Rectal smooth muscle tissue (tissue), 1 donor: Measurements from ENCODE around the gene THAP12.
"Not testable (repeated sequence)": the region's sequence is repeated elsewhere in the genome, so short reads cannot be mapped to it uniquely, and the experiment has no call there.

ENCODE experiments used
- H3K27ac ChIP-seq: one replicate; pipeline ENCODE4 v1.7.0; 2013; ENCODE audit warnings: low read depth, low read length, inconsistent platforms
- H3K27me3 ChIP-seq: one replicate; pipeline ENCODE4 v1.7.0; 2013; ENCODE audit warnings: low read length; ENCODE audit not compliant: control insufficient read depth, insufficient read depth
- H3K36me3 ChIP-seq: one replicate; pipeline ENCODE4 v1.7.0; 2013; ENCODE audit warnings: low read length; ENCODE audit not compliant: control insufficient read depth, insufficient read depth
- H3K4me1 ChIP-seq: one replicate; pipeline ENCODE4 v1.7.0; 2013; ENCODE audit warnings: low read length; ENCODE audit not compliant: control insufficient read depth, insufficient read depth
- H3K4me3 ChIP-seq: one replicate; pipeline ENCODE4 v1.7.0; 2013; ENCODE audit warnings: low read length
- H3K9ac ChIP-seq: one replicate; pipeline ENCODE4 v1.7.0; 2013; ENCODE audit warnings: low read length

THAP12 gene

DNA sequence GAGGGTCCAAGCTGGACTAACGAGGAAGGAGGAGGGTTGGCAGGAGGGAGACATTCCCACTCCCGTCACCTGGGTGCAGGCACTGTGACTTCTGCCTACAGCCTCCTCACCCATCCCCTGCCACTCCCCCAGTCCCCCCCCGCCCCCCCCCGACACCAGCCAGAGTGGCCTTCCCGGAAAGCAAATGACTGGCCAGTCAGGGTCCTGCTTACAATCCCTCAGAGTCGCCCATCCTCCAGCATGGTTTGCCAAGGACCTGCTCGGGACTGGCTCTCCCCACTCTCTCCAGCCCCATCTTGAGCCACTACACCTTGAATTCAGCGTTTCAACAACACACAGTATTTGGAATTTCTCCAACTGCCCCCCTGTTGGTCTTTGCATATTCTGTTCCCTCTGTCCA, 59.6 kb downstream of the THAP12 start:
- Histone ChIP-seq H3K4me1 (no peaks in the 10 kb centered on the region), H3K4me3 (no peak overlapping the region), H3K9ac (no peak overlapping the region), H3K27ac (no peak overlapping the region), H3K27me3 (peaks cover 6% of the 10 kb centered on the region), H3K36me3 (no peaks in the 10 kb centered on the region)

DNA sequence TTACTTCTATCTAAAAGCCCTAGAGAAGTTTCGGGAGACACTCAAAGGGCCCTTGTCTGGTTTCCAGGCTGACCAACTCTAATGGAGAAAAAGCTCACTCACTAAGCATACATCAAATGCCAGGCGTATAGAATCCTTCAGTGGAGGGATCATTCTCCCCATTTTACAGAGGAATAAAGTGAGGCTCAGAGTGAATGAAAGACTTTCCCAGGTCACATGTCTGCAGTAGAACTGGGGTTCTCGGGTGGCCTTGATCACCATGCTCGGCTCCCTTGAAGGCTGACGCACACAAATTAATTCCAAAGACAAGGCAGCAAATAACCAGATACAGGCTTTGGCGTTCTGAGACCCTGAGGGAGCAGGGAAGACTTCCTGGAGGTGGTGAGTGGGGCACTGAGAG, 60.0 kb downstream of the THAP12 start:
- Histone ChIP-seq H3K4me3 (no peak overlapping the region), H3K27ac (no peak overlapping the region), H3K36me3 (no peaks in the 10 kb centered on the region), H3K27me3 (peaks cover 6% of the 10 kb centered on the region), H3K4me1 (no peaks in the 10 kb centered on the region), H3K9ac (no peak overlapping the region)

DNA sequence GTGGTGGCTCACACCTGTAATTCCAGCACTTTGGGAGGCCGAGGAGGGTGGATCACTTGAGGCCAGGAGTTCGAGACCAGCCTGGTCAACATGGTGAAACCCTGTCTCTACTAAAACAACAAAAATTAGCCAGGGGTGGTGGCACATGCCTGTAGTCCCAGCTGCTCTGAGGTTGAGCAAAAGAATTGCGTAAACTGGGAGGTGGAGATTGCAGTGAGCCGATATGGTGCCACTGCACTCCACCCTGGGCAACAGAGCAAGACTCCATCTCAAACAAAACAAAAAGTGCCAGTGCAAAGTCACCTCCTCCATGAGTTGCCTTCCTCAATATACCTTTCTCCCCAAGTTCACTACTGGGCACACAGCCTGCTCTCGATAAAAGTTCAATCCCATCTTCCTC, 61.1 kb downstream of the THAP12 start:
- H3K36me3 ChIP-seq, H3K27me3 ChIP-seq, H3K4me3 ChIP-seq, H3K9ac ChIP-seq, H3K4me1 ChIP-seq, H3K27ac ChIP-seq: not testable (repeated sequence)

DNA sequence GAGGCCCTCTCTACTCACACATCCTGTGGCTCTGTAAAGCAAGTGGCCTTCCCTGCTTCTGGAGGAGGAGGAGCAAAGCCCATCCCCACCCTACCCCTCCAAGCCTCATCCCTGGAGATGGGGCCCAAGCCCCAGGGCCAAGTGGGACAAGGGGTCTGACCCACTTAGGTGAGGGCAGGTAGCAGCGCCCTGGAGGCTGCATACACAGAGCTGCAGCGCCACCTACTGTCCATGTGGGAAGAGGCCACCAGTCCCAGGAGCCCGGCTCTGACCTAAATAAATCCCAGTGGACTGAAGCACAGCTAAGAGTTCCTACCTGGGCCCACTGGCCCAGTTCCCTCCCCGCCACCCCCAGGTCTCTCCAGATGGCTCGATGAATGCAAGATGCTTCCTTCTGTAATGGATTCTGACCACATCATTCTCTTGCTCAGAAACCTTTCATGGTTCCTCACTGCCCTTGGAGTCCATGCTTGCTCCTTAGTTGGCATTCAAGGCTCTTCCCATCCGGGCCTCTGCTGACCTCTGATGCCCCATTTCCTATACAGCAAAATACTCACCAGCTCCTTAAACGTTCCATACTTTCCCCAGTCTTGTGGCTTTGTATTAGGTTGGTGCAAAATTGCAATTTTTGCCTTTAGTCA, 62.1 kb downstream of the THAP12 start:
- no peaks in the 10 kb centered on the region for H3K4me1 ChIP-seq
- no peak overlapping the region for H3K4me3 ChIP-seq
- no peak overlapping the region for H3K9ac ChIP-seq
- H3K27ac ChIP-seq = no peak overlapping the region
- H3K36me3 ChIP-seq = no peaks in the 10 kb centered on the region
- H3K27me3 ChIP-seq = peaks cover 6% of the 10 kb centered on the region

DNA sequence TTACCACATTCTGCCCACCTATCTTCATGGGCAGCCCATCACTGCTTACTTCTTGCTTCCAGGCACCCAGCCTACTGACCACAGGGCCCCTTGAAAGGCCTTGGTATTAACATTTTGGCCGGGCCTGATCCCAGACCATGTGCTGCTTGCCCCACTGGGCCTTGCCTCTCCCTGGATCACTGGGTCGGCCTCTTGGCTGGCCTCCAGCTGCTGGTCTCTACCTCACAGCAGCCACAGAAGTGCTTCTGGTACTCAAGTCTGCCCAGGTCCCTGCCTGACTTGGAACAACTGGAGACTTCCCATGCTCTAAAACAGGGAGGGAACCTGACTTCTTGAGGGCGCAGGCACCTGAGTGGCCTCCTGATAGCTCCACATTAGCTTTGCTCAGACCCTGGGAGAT, 63.6 kb downstream of the THAP12 start:
- H3K27me3 ChIP-seq = peaks cover 8% of the 10 kb centered on the region
- H3K4me3 ChIP-seq = no peak overlapping the region
- H3K36me3 ChIP-seq = no peaks in the 10 kb centered on the region
- no peak overlapping the region for H3K27ac ChIP-seq
- no peaks in the 10 kb centered on the region for H3K4me1 ChIP-seq
- no peak overlapping the region for H3K9ac ChIP-seq

DNA sequence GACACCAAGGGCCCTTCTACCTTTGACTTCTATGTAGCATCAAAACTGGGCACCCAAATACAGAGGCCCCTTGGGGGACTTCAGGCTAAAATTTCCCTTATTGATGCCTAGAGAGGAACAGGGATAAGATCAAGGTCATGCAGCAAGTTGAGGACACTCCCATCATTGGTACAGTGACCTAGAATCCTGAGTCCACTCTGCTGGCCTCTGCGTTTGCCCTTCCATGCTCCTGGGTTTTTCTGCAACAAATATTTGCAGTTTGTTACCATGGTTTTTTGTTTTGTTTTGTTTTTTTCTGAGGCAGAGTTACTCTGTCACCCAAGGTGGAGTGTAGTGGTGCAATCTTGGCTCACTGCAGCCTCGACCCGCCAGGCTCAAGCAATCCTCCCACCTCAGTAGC, 64.2 kb downstream of the THAP12 start:
- Histone ChIP-seq H3K27ac (no peak overlapping the region), H3K36me3 (no peaks in the 10 kb centered on the region)

DNA sequence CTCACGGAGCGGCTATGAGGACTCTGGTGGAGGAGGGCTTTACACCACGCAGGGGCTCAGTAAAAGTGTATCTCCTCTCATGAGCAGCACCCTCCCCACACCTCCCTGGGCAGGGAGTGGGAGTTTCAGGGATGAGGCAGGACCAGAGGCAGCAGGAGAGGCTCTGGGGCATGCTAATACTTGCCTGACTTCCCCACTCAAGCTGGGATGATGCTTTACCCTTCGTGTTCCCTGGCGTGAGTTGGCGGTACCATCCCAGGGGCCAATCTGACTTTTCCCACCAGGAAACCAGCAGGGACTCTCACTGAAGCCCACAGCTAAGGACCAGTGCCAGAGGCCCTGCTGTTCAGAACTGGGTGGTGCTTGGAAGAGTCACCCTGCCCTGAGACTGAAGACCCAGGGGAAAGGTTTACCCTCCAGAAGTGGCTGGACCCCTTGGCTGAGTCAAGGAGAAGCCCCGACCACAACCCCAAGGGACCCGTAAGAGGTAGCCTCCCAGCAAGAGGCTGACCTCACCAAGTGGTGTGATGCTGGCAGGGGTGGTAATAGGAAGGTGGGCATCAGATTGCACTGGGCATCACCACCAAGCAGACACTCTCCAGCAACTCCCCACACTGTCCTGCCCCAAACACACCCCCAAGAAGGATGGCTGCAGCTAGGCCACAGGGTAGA, 65.6 kb downstream of the THAP12 start:
- H3K36me3 ChIP-seq = no peaks in the 10 kb centered on the region
- H3K4me3 ChIP-seq = no peak overlapping the region
- H3K4me1 ChIP-seq = no peaks in the 10 kb centered on the region
- H3K27ac ChIP-seq = no peak overlapping the region
- H3K27me3 ChIP-seq = peaks cover 2% of the 10 kb centered on the region
- H3K9ac ChIP-seq = no peak overlapping the region

More for the DNA sequence above, 64.2 kb downstream of the THAP12 start:
- H3K9ac ChIP-seq = no peak overlapping the region
- H3K27me3 ChIP-seq = peaks cover 8% of the 10 kb centered on the region
- no peaks in the 10 kb centered on the region for H3K4me1 ChIP-seq
- no peak overlapping the region for H3K4me3 ChIP-seq

DNA sequence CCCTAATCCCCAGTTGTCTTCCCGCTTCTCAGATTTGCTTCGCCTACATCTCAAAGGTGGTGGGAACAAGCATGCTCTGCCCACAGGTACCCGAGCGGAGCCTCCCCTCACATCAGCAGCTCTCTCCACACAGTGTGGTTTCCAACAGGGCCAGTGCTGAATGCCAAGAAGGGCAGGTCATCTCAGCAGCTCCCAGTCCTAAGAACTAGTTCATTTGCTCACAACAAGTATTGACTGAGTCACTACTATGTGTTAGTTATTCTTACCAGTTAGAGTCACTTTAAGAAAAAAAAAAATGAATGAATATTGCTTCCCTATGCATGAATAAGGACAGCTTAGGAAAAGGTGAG, 66.2 kb downstream of the THAP12 start:
- no peak overlapping the region for H3K27ac ChIP-seq
- H3K36me3 ChIP-seq = no peaks in the 10 kb centered on the region
- H3K4me3 ChIP-seq = no peak overlapping the region
- peaks cover 2% of the 10 kb centered on the region for H3K27me3 ChIP-seq
- H3K4me1 ChIP-seq = no peaks in the 10 kb centered on the region
- no peak overlapping the region for H3K9ac ChIP-seq

DNA sequence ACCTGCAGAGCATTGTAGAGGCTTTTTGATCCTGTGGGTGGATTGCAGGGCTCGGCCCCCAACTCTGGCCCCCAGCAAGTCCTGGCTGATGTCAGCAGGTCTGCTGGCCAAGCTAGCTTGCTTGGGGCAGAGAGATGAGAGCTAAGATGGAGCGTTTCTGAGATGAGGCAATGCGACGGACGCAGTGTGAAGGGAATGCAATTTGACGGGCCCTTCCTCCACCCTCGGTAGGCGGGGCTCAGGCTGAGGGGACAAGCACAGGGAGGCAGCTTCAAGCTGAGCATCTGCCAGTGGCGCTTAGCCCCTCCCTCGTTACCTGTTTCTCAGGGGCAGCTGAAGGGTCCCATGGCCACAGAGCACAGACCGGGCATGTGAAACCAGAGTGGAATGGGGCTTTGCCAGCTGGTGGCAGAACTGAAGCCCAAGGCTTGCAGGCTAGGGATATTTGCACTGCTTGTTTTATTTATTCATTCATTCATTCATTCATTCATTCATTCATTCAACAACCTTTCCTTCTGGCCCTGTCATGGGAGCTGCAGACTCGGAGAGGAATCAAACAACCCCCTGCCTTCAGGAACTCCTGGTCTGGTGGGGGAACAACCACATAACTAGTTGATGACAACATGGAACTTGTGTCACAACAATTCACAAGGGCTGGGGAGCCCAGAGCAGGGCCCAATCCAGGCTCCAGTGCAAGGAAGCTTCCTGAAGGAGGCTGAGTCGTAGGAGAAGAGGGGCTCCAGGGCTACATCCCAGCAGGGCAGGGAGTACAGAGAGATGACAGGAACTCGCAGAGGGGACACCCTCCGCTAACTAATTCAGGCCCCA, 66.8 kb downstream of the THAP12 start:
- H3K4me3 ChIP-seq = no peak overlapping the region
- peaks cover 2% of the 10 kb centered on the region for H3K27me3 ChIP-seq
- no peaks in the 10 kb centered on the region for H3K4me1 ChIP-seq
- H3K9ac ChIP-seq = no peak overlapping the region
- H3K27ac ChIP-seq = no peak overlapping the region
- no peaks in the 10 kb centered on the region for H3K36me3 ChIP-seq

DNA sequence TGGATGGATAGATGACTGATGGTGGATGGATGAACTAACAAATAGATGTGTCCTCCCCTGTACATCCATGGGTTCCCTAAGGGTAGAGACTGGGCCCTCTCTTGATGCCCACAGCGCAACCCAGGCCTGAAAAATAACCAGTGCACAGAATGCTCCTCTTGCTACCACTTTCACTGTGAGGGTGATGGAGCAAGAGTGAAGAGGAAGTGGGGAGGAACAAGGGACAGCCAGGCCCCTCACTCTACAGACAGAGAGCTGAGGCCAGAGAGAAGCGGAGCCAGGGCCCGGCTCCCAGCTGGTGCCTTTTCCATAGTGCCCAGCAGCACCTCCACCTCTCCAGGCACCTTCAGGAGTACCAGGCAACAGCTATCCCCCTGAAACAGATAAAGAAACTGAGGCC, 67.7 kb downstream of the THAP12 start:
- H3K9ac ChIP-seq = no peak overlapping the region
- H3K27me3 ChIP-seq = peaks cover 2% of the 10 kb centered on the region
- no peak overlapping the region for H3K27ac ChIP-seq
- no peak overlapping the region for H3K4me3 ChIP-seq
- no peaks in the 10 kb centered on the region for H3K4me1 ChIP-seq
- H3K36me3 ChIP-seq = no peaks in the 10 kb centered on the region

DNA sequence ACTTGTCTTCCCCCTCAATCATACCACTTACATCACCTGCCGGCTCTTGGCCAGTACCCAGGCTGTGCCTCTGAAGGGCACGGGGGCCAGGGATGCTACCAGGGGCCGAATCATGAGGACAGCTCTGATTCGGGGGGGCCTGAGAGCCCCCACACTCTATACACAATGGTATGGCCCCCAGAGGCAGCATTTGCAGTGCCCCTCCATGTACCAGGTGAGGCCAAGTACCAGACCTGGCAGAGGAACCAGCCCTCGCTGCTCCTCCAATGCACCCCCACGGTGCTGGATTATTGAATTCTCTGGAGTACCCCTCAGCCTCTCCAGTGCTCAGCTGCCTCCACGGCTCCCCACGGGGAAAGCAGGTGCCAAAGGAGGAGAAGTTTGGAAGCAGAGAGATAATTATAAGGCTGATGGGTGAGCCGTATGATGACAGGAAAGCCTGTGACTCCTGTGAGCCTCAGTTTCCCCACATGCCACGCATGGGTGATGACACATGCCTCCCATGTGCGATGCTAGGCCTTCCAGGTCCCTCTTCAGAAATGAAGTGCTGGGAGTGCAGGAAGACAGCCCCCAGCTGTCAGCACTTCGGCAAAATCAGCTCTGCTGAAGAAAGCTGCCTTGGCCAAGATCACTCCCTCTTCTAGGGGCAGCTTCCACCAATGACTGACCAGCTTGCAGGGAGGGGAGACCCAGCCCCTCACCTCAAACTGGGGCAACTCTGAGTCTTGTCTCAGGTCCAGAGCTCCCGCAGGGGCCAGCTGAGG, 69.9 kb downstream of the THAP12 start:
- H3K36me3 ChIP-seq = no peaks in the 10 kb centered on the region
- H3K9ac ChIP-seq = no peak overlapping the region
- no peak overlapping the region for H3K4me3 ChIP-seq
- no peaks in the 10 kb centered on the region for H3K4me1 ChIP-seq
- H3K27ac ChIP-seq = no peak overlapping the region
- H3K27me3 ChIP-seq = peaks cover 2% of the 10 kb centered on the region

DNA sequence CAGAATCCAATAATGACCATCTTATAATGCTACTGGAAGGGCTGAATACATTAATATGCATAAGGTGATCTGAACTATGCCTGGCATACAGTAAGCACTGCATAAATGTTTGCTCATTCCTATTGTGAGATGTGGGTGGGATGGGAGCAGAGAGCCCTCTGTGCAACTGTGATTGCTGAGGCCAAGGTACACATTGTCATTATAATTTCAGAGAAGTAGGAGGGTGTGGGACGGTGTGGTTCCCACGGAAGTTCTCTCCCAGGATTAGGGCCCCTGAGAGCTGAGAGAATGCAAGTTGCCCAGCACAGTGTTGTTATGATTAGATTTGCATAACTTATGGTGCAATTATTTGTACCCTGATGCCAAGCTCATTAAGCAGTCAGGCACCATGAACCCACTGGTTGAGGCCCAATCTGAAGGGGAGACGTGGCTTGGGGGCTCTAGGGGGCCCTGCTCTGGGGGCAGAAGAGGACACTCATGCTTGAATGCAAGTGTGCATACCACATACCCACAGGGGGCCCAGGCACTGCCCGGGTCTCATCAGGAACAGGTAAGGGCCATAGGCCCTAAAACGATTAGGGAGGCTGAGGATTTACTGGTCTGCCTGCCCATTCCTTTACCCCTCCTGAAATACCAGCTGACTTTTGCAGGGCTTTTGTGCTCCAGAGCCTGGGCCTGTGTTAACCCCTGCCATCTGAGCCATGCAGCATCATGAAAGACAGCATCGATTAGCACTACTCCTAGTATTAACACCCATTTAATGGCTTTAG, 72.8 kb downstream of the THAP12 start:
- Histone ChIP-seq H3K36me3 (no peaks in the 10 kb centered on the region), H3K4me3 (no peak overlapping the region), H3K27me3 (peaks cover 2% of the 10 kb centered on the region), H3K27ac (no peak overlapping the region), H3K9ac (no peak overlapping the region), H3K4me1 (no peaks in the 10 kb centered on the region)
